Measurements from ENCODE around the gene COL11A2.
A peak's percentile ranks its signal among the peaks of the same experiment; 100 is the strongest.
"Not testable (repeated sequence)": the region's sequence is repeated elsewhere in the genome, so short reads cannot be mapped to it uniquely, and the experiment has no call there.

Gene COL11A2

DNA sequence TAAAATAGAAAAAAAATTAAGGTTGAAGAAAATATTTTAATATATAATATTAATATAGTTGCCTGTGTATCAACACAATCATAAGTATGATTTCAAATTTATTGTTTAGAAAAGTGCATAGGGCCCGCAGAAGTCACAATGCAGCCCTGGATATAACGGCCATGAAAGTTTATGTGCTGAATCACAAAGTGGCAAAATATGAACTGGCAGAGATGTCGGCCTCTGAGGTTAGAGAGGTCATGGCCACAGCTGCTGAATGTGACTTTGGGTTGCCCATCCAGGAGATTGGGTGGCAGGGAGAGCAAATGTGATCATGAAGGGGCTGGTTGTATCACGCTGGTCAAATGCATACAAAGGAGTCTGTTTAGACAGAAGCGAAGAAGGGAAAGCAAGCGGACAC lies 35.7 kb downstream of the COL11A2 start:
- no peak for DNase-seq (ENCODE audit: low read depth, low spot score)

DNA sequence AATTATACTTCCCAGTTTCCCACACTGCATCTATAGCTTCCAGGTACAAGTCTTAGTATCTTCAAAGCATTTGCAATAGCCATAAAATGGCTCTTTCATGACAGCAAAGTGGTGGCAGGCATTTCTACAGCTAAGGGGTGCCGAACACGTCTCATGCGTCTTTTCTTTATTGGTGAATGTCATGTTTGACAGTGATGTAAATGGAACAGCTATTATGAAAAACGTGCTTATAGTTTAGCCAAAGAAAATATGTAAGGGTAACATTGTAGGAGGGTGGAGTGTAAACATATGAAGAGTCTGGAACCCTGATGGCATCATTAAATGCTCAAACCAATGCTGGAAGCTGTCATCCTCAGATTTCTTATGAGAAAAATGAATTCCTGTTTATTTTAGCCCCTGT lies 37.9 kb downstream of the COL11A2 start:
- no peak for DNase-seq (ENCODE audit: low read depth, low spot score)

DNA sequence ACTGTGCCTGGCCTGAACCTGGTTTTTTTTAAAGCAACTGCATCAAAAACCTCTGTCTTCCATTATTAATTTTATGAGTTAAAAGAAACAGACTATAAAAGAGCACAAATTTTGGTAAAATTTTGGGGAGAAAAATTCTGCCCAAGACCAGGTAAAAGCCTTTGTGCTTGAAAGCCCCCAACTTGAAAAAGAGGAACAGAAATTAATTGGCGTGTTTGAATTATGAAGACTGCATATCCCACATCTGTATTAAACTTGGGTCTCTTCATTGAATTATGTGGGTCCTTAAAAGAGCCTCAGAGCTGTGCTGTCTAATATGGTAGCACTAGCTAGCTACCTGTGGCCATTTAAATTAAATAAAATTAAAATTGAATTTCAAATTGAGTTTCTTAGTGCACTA lies 41.2 kb downstream of the COL11A2 start:
- no peak for DNase-seq (ENCODE audit: low read depth, low spot score)

DNA sequence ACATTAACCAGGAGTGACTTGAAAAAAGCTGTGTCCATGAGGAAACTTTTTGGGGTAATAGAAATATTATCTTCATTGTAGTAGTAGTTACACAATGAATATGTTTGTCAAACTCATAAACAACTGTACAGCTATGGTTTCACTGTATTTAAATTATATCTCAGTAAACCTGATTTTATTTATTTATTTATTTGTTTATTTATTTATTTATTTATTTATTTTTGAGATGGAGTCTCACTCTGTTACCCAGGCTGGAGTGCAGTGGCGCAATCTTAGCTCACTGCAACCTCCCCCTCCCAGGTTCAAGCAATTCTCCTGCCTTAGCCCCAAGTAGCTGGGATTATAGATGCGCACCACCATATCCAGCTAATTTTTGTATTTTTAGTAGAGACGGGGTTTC lies 41.7 kb downstream of the COL11A2 start:
- not testable (repeated sequence) for DNase-seq (ENCODE audit: low read depth, low spot score)

DNA sequence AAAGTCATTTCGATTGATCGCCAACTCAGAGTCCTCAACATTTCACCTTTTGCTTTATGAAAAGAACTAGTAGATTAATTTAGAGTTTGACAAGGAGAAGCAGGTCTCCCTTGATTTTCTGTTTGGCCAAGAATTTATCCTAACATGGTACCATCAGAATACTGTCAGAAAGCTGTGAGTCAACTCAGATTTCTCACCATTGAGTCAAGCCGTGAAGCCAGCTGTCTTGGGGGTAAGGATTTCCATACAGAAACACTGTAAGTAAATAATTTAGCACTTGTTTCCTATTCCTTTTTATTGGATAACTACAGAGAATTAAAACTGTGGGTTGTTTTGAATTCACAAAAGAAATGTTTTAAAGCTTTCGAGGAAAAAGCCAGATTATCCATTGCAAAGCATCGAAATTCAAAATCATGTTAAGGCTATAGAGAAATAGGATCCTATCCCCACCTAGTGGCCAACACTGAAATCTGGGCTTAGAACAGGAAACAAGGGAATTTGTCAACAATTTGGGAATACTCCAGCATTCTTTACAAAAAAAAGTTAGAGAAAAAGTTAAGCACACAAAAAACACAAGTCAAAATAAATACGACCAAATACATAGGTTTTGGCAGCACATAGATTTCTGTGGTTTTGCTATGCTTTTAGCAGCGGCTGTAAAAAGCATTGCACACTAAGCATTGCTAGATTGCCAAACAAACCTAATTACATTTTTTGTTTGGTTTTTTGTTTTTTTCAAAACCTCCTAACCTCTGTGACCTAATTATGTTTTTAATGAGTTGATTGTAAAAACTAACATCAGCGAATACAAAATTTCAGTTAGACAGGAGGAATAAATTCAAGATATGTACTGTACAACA lies 44.2 kb downstream of the COL11A2 start:
- DNase-seq (ENCODE audit: low read depth, low spot score) = peak; percentile 69

DNA sequence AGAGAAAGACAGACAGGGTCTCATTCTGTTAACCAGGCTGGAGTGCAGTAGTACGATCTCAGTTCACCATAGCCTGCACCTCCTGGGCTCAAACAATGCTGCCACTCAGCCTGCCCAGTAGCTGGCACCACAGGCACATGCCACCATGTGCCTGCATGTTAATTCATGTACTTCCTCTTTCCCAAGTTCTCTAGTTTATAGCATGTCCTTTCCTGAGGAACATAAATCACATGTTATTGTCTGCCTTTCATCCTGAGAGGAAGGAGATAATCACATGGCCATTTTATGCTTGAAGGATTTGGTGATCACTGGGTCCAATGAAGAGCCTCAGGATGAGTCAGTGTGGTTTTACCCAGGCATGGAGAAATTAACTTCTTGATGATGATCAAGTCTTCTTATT lies 47.9 kb downstream of the COL11A2 start:
- no peak for DNase-seq (ENCODE audit: low read depth, low spot score)

DNA sequence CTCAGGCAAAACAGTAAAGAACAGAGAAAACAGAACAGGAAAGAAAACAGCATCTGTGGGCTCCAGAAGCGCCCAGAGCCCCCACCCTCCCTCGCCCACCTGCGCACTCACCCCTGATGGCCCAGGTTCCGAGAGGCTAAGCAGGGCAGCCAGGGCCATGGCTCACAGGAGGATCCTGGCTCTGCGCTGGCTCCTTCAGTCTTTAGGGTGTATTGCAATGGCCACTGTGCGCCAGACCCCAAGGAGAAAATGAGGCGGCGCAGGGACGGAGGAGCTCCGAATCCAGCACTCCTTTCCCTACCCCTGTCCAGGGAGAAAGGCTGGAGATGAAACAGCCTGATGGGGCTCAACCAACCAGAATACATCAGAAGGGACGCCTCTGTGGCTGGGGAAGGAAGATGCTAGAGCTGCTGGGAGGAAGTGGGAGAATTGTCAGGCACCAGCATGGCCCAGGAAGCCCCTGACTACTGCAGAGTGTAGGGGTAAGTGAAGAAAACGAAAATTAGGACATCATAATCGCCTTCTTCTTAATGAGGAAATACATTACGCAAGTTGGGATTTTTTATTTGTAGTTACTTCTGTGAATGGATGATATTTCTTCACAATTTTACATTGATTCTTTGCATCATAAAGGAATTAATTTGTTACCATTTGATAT lies 49.0 kb downstream of the COL11A2 start:
- DNase-seq (ENCODE audit: low read depth, low spot score) = no peak

DNA sequence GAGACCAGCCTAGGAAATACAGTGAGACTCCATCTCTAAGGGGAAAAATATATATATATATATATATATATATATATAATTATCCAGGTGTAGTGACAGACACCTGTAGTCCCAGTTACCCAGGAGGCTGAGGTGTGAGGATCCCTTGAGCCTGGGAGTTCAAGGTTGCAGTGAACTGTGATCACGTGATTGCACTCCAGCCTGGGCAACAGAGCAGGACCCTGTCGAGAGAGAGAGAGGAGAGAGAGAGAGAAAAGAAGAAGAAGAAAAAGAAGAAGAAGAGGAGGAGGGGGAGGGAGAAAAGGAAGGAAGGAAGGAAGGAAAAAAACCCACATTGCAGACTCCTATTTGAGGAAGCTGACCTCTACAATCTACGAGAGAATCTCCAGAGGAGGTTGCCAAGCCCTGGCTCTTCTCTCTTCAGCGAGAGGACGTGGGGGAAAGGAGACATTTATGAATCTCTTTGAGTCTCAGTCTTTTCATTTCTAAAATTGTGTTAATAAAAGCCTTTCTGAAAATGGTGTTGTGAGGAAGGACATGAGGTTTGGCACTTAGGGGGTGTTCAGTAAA lies 49.7 kb downstream of the COL11A2 start:
- no peak for DNase-seq (ENCODE audit: low read depth, low spot score)

DNA sequence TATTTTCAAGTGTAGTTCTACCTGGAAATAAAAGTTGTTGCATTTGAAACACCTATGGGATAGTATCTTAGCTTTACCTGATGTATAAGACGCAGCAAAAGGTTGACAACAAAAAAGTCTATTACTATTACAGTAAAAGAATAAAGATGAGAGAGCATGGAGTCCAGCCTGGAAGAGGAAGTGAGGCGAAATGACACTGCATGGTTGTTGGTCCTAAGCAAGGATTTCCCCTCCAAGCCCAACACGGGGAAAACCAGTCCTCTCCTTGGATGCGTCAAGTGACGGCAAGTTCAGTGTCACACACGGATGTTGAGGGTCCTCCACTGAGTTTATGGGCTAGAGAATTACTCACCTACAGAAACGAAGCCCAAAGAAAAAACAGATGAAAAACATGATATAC lies 51.7 kb downstream of the COL11A2 start:
- DNase-seq (ENCODE audit: low read depth, low spot score) = no peak

DNA sequence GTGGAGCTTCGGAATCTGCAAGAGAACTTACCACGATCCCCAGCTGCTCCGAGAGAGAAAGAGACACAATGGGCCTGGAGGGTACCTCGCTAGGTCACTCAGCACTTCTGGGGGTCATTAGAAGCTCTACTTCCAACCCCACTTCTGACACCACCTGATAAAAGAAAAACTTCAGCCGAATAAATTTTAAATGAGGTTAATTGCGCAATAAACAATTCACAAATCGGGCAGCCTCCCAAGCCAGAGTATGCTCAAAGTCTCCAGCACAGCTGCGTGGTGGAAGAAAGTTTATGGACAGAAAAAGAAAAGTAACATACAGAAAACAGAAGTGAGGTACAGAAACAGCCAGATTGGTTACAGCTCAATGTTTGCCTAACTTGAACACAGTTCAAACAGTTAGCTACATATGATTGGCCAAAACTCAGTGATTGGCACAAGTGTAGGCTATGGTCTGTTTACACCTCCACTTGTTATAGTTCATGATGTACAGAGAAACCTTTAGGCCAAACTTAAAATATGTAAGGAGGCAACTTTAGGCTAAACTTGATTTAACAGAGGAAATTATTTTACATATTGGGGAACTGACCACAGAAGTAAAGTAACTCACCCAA lies 52.6 kb downstream of the COL11A2 start:
- DNase-seq (ENCODE audit: low read depth, low spot score) = no peak

DNA sequence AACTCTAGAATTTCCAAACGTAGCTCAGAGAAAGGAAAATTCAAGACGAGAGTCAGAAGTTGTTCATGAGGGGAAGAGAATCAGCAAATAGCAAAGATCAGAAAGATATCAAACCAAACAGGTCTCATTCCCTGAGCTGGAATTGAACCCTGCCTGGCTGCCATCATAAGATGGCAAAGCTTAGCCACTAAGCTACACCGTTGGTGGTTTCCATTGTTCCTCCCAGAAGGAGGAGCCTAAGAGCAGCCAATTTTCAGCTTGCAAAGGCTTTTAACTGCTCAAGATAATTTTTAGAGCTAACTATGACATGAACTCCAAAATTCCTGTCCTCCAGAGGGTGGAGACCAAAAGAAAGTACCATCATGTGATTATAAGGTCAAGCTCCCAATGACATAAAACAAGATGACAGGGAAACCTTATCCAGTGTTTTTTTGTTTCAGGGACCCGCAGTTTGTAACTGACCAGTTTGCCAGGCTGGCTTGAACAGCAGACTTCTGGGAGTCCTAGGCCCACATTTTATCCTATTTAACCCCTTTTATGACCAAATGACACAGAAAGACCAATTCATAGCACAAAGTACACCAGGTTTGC lies 55.9 kb downstream of the COL11A2 start:
- DNase-seq (ENCODE audit: low read depth, low spot score) = no peak

DNA sequence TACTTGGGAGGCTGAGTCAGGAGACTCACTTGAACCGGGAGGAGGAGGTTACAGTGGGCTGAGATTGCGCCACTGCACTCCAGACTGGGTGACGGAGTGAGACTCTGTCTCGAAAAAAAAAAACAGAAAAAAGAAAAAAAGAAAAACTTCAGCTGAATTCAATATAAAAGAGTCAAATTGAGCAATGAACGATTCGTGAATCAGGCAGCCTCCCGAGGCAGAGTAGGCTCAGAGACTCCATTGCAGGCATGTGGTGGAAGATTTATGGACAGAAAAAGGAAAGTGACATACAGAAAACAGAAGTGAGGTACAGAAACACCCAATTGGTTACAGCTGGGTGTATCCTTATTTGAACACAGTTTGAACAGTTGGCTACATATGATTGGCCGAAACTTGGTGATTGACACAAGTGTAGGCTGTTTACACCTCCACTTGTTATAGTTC lies 60.2 kb downstream of the COL11A2 start:
- DNase-seq (ENCODE audit: low read depth, low spot score) = no peak

DNA sequence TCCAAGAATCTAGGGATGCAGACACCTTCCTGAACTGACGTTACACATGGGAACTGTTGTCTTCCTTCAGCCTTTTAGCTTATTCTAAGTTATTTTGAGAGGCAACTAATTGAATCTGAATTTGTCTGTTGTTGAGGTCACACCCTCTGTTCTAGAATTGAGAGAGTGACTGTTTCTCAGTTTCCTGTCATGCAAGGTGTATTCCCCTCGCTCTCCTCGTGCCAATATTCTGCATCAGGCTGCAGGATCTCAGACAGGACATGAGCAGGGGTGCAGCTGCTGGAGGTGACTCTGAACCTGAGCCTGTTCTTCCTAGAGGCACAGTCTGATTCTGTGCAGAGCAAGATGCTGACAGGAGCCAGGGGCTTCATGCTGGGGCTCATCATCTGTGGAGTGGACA lies 63.9 kb downstream of the COL11A2 start:
- no peak for DNase-seq (ENCODE audit: low read depth, low spot score)

DNA sequence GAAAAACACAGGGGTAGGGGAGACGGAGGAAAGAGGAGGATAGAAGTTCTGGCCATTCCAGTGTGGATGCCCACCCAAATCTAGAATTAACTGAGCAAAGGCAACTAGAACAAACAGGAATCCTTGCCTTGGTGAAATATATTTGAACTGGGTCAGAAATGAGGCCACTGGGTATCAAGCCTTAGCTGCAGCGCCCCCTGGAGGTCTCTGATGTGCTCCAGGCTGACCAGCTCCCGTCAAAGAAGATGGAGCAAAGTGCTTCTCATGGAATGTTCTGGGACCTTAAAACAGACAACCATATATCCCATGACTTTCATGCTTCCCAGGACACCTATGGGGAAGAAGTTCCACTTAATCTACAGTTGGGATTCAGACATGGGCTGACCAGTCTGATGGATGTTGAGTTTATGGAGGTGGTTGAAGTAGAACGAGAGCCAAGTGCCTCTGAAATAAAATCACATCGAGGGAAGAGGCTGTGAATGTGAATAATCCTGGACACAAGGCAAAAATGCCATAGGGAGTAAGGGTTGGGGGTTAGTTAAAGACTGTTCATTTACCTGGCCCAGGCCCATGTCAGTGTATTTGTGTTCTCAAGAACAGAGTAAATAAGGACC lies 66.1 kb downstream of the COL11A2 start:
- DNase-seq (ENCODE audit: low read depth, low spot score) = no peak

DNA sequence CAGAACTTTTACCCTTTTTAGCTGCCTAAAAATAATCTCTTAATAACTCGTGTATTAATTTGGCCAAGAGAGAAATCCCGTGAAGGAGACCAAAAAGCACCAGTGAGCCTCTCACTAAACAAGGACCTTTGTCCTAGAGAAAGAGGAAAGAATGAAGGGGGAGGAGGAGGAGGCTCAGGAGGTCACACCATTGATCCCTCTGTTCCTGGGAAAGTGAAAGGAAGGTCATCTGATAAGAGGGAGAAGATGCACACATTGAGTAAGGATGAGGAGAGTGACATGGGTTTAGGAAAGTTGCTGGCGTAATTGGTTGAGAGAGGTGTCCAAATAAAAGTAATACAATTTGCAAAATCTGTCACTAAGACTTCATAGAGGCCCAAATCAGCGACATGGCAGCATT lies 67.3 kb downstream of the COL11A2 start:
- no peak for DNase-seq (ENCODE audit: low read depth, low spot score)

DNA sequence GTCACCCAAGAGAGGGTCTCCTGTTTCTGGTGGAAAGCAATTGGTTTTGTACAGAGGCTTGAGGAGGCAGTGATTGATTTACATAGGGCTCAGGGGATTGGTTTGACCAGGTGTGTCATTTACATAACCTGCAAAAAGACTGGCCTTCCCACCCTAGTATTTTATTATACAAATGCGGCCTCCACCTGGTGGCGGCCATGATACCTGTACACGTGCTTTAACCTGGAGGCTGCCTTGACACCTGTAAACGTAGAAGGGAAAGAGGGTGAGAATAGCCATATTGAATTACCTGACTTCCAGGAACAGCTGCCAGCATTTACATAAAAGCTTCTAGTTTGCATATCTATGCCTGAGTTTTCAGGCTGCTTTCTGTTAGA lies 67.8 kb downstream of the COL11A2 start:
- no peak for DNase-seq (ENCODE audit: low read depth, low spot score)

DNA sequence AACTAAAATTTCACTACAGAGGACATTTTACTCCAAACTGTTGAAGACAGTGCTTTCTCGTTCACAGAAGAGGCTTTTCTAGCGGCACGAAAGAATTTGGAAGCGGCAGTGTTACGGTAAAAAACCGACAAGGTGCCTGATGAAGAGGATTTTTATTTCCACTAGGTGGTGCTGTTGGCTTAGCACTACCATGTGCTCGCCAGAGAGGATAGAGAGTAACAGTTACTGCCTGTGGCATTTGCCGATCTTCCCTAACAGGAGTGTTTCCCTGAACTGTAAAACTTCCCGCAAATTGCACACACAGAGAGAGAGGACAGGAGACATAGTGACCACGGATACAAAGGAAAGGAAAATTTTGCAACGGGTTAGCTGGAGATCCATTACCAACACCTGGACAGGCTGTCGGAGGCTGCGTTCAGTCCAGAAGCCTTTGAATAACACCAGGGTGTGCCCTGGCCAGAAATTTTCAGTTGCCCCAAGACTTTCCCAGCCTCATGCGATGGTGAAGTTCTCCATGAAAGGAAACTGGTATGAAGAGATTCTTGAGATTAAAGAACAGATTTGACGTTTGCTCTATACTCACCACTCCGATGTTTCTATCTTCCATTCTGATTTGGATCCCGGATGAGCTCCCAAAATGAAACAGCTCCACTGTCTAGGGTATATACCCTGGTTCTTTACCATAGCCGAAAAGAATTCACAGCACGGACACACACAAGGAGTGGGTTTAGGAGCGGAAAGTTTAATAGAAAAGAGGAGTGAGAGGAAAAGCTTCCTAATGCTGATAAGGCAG lies 68.3 kb downstream of the COL11A2 start:
- no peak for DNase-seq (ENCODE audit: low read depth, low spot score)

DNA sequence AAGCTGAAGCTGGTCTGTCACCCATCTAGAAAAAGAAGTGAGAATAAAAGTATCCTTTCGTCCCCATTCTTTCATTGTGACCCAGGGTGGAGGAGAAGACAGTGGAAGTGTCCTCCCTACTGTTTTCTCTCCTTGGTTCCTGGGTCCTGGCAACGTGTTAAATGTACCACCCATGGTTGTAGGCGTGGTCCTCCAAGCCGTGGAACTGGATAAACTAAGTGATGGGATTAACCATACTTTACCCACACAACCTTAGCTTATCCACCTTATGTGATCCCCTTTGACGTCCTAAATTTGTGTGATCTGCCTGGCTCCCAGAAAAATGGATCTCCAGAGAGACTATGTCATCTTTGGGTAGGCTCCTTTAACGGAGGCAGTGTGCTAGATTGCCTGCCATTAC lies 69.1 kb downstream of the COL11A2 start:
- DNase-seq (ENCODE audit: low read depth, low spot score) = no peak

DNA sequence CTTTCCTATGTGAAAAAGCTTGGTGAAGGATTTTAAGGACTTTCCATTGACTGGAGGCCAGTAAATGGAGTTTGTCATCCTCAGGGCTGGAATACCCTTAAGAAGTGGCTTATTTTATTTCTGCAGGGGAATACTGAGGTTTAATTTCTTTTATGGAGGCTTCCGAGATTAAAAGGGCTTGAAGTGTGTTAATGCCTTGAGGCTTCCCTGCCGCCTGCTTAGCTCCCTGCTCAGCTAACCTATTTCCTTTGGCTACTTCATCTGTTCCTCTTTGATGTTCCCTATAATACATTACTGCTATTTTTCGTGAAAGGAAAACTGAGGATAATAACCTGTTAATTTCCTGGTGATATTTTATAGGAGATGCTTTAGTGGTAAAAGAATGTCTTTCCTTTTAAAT lies 72.3 kb downstream of the COL11A2 start:
- no peak for DNase-seq (ENCODE audit: low read depth, low spot score)

DNA sequence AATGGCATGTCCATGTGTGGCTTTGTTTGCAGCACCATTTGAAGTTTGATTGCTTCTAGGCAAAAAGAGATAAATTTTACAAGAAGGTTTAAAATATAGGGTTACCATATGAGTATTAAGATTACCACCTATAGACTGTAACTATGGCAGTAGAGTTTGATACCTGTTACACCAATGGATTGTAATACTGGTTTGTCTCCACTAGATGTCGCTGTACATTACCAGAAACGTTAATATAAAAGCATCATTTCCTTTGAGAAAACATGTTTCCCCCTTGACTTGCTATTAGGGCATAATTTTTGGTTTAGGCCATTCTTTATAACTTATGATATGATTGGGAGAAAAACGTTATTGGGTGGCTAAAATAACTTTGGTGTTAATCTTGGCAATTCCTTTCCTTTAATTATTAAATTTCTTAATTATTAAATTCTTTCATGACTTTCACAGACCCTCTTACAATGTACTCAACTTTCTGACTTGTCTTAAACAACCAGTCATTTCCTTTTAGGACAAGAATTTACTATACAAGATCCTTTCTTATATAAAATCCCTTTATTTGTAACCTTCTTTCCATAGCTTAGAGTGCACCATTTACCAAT lies 73.6 kb downstream of the COL11A2 start:
- DNase-seq (ENCODE audit: low read depth, low spot score) = peak; percentile 69

All from astrocyte of the hippocampus (primary cell).